Measurements from ENCODE around the gene CCDC170.
"Not testable (repeated sequence)": the region's sequence is repeated elsewhere in the genome, so short reads cannot be mapped to it uniquely, and the experiment has no call there.

Gene CCDC170

DNA sequence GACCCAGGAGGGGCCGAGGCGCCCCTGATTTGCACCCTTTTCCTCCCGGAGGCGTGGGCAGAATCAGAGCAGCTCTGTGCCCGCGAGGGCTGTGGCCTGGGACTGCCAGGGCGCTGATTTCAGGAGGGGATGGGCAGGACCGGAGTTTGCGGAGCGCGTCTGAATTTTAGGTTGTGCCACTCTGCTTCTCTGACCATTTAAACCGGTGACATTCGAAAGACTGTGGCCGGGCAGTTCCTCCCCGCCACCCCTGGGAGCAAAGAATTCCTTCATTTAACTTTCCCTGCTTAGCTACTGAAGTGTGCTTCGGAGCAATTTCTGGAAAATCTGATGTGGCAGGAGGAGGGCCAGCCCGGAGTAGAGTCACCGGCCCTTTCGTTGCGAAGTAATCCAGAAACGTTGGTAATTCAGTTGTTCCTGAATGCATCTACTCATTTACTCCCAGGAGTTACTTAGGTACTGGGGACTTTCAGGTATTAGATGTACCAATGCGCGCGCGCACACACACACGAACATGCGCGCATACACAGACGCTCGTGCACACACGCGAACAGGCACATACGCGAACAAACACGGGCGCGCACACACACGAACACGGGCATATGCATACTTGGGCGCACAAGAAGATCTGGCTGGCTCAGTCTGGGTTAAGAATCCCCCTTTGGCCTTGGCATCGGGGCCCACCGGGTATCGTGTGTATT is 568 bp downstream of the CCDC170 start:
- no peak for DNase-seq (ENCODE audit: low read depth in 2 of 2)

DNA sequence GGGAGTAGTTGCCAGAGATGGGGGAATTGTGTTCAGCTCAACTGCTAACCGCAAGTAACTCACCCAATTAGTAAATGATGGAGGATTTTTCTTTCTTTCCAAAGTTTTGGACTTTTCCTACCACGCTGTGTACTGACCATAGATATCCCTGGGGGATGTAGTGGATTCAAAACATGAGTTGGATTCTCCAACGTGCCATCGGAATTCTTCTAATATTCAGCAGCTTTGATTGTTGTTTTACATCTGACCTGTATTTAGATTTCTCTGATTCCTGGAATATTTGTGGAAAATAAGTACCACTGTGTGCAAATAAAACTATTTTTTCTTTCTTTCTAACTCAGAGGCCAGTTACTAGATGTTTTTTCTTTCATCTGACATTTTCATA is 1.1 kb downstream of the CCDC170 start:
- no peak for DNase-seq (ENCODE audit: low read depth in 2 of 2)

- DNase-seq (ENCODE audit: low read depth in 2 of 2) = no peak
Observed at GRCh38 chr6:151495380-151495779, 1.6 kb downstream of the CCDC170 start.

GRCh38 chr6:151497905-151498304 is 4.1 kb downstream of the CCDC170 start:
- no peak for DNase-seq (ENCODE audit: low read depth in 2 of 2)

DNA sequence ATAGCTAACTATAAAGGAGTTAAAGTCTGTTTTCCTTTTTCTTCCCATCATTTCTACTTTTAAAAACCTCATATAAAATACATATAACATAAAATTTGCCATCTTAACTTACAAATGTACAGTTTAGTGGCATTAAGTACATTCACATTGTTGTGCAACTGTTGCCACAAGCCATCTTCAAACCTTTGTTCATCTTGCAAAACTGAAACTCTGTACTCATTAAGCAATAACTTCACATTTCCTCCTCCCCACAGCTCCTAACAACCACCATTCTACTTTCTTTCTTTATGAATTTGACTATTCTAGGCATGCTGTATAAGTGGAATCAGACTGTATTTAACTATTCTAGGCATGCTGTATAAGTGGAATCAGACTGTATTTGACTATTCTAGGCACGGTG is 4.5 kb downstream of the CCDC170 start:
- DNase-seq (ENCODE audit: low read depth in 2 of 2) = no peak

DNA sequence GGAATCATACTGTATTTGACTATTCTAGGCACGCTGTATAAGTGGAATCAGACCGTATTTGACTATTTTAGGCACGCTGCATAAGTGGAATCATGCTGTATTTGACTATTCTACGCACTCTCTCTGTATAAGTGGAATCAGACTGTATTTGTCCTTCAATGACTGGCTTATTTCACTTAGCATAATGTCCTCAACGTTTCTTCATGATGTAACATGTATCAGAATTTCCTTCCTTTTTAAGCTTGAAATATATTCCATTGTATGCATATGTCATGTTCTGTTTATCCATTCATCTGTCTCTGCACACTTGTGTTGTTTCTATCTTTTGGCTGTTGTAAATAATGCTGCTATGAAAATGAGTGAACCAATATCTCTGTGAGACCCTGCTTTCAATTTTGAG is 5.7 kb downstream of the CCDC170 start:
- no peak for DNase-seq (ENCODE audit: low read depth in 2 of 2)

- no peak for DNase-seq (ENCODE audit: low read depth in 2 of 2)
Observed at GRCh38 chr6:151501511-151502136, 7.8 kb downstream of the CCDC170 start.

- no peak for DNase-seq (ENCODE audit: low read depth in 2 of 2)
Observed at GRCh38 chr6:151502499-151502898, 8.7 kb downstream of the CCDC170 start.

GRCh38 chr6:151506761-151507160 is 12.9 kb downstream of the CCDC170 start:
- no peak for DNase-seq (ENCODE audit: low read depth in 2 of 2)

DNA sequence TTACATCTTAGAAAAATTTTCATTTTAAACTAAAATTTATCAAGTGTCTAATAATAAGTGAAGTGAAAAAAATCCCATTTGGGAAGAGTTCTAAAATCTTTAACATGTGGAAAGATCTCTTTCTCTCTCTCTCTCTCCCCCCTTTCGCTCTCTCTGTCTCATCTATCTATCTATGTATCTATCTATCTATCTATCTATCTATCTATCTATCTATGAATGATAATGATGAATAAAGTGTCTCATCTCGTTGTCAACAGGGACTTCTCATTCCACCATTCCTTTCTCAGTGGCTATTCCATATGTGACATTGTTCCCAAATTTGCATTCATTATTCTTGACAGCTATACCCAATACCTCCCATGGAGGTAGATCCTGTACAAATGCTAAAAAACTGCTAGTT is 15.2 kb downstream of the CCDC170 start:
- no peak for DNase-seq (ENCODE audit: low read depth in 2 of 2)

GRCh38 chr6:151512481-151512880 is 18.7 kb downstream of the CCDC170 start:
- no peak for DNase-seq (ENCODE audit: low read depth in 2 of 2)

DNA sequence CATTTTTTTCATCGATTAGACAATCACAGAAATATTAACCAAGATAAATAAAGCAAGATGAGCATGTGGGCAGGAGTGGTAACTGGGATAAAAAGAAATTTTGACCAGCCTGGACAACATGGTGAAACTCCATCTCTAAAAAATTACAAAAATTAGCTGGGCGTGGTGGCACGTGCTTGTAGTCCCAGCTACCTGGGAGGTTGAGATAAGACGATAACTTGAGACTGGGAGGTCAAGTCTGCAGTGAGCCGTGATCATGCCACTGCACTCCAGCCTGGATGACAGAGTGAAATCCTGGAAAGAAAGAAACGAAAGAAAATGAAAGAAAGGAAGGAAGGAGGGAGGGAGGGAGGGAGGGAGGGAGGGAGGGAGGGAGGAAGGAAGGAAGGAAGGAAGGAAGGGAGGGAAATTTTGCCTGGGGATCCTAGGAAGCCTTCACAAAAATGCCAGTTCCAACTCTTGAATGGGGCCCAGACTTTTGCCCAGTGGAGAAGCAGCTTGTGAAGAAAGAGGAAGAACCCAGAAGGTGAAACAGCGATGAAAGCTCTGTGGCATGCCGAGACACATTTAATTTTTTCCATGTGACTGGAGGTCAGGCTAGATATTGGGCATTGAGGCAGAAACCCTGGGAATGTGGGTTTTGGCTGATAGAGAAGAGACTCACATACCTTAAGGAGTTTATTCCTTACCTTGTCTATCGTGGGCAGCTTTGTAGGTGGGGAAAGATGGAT is 20.3 kb downstream of the CCDC170 start:
- no peak for DNase-seq (ENCODE audit: low read depth in 2 of 2)

GRCh38 chr6:151518992-151519391 is 25.2 kb downstream of the CCDC170 start:
- not testable (repeated sequence) for DNase-seq (ENCODE audit: low read depth in 2 of 2)

DNA sequence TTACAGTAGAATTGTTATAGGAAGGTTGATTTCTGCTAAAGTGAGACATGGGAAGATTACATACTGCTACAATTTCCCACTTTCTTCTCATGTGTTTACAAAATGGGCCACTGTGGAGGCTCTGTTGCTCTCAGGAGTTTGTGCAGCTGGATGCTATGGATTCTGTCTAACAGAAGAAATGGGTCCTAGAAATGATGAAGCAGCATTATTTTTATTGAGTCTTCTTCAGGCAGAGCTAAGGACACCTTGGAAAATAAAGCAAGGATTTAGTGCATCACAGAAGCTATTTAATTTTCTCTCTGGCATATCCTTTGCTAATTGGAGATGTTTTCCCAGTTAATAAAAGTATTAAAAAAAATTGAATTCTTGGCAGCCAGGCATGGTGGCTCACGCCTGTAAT is 29.2 kb downstream of the CCDC170 start:
- DNase-seq (ENCODE audit: low read depth in 2 of 2) = no peak

GRCh38 chr6:151524059-151524458 is 30.2 kb downstream of the CCDC170 start:
- no peak for DNase-seq (ENCODE audit: low read depth in 2 of 2)

- no peak for DNase-seq (ENCODE audit: low read depth in 2 of 2)
Observed at GRCh38 chr6:151534576-151534975, 40.8 kb downstream of the CCDC170 start.

- no peak for DNase-seq (ENCODE audit: low read depth in 2 of 2)
Observed at GRCh38 chr6:151535476-151536187, 41.8 kb downstream of the CCDC170 start.

DNA sequence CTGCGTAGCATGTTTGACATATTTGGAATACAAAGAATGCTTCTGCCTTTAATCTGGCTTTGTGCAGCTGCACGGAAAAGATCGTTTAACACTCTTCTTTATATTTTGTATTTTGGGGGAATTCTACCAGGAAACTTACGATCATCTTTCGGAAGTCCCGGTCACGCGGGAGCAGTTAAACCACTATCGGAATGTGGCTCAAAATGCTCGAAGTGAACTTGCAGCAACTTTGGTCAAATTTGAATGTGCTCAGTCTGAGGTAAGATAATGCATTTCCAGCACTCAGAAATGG is 42.3 kb downstream of the CCDC170 start:
- no peak for DNase-seq (ENCODE audit: low read depth in 2 of 2)

DNA sequence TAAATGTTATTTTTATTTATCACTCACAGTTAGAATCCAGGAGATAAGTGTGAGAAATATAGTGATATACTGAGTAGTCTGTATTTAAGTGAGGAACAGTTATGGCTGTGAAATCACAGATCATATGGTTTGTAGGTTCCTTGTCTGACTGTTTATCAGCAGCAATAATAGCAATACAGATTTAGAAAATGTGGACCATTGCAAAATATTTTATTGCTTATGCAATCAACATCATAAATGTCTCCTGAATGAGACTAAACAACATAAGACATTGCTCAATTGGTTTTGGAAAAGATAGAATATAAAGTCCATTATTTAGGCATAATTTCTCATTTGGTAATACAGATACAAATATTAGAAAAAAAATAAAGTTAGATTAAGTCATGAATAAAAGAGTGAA is 43.7 kb downstream of the CCDC170 start:
- no peak for DNase-seq (ENCODE audit: low read depth in 2 of 2)

GRCh38 chr6:151539506-151540268 is 45.9 kb downstream of the CCDC170 start:
- DNase-seq (ENCODE audit: low read depth in 2 of 2) = no peak

- no peak for DNase-seq (ENCODE audit: low read depth in 2 of 2)
Observed at GRCh38 chr6:151544453-151544852, 50.6 kb downstream of the CCDC170 start.

- not testable (repeated sequence) for DNase-seq (ENCODE audit: low read depth in 2 of 2)
Observed at GRCh38 chr6:151544884-151545283, 51.1 kb downstream of the CCDC170 start.
